ENCODE measurements around the gene CRABP2.

Gene CRABP2

DNA sequence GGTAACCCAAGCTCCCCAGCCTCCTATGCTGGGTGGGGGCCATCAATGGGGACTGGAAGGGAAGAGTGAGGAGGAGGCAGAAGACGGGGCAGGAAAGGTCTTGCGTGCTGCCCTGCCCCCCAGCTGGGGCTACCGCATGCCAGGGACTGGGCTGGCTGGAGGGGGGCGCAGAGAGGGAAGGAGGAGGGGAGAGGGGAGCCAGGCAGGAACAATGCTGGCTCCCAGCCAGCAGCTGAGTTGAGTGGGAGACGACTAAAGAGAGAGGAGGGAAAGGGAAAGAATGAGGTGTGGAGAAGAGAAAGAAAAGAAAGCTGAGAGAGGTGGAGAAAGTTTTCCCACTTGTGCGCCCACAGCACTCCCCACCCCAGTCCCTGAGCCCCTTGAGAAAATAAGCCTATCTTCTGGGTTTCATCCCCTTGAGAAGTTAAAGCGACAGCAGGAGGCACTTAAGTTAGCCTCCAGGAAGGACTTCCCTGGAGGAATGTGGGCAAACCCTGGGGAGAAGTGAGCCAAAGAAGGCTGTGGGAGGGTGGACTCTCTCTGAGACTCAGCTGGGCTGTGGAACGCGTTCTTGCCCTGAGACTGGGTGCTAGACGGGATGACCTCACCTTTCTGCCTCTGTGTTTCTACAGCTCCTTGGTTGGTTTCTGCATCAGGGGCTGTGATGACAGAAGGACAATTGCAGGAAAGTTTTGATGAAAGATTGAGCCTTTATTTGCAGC lies 15.3 kb downstream of the CRABP2 start:
- DNase-seq (ENCODE audit: low spot score) = no peak

- peak; percentile 45 for DNase-seq (ENCODE audit: low spot score)
These were observed 16.1 kb downstream of the CRABP2 start for GRCh38 chr1:156689035-156689952.

DNA sequence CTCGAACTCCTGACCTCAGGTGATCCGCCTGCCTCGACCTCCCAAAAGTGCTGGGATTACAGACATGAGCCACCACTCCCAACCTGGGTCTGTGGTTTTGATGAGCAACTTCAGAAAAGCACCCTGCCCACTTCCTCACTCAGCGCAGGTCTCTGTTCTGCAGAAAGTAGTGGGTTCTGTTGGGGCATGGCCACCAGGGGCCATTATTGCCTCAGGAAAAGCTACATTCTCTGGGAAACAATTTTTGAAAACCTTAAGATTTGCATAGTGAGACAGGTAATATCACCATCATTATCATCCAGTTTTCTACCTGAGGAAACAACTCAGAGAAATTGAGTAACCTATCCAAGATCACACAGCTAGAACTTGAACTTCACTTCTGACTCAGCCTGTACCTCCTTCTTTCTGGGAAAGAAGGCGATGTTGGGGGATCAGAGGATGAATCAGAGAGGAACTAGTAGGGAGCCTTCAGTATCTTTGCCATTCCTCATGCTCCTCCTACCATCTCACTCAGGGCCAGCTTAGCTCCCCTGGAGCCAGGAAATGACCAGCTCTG lies 21.1 kb downstream of the CRABP2 start:
- DNase-seq (ENCODE audit: low spot score) = no peak

GRCh38 chr1:156682166-156682890 lies 23.1 kb downstream of the CRABP2 start:
- no peak for DNase-seq (ENCODE audit: low spot score)

- no peak for DNase-seq (ENCODE audit: low spot score)
These were observed 24.0 kb downstream of the CRABP2 start for GRCh38 chr1:156681196-156681960.

DNA sequence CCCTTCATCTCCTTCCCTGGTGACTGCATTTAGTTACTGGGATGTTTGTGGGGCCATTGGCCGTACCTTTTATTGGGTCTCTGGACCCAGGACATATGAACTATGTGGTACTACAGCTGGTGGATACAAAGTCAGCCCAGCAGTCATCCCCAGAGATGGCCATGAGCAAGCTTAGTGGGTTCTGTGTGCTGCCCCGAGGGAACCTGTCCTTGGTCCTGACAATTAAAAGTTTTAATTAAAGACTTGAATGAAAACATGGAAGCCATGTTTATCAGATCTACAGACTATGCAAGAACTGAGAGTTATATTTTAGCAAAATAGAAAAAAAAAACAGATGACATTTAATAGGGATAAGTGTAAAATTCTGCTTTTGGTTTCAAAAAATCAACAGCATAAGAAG lies 25.3 kb downstream of the CRABP2 start:
- no peak for DNase-seq (ENCODE audit: low spot score)

GRCh38 chr1:156677616-156678596 lies 27.5 kb downstream of the CRABP2 start:
- DNase-seq (ENCODE audit: low spot score) = peak; percentile 88

GRCh38 chr1:156676820-156677615 lies 28.4 kb downstream of the CRABP2 start, which contains the start of gene NES:
Gene NES (minus strand): TSS chr1:156677407. CDS start chr1:156677264, 143 bp downstream.
- no peak for DNase-seq (ENCODE audit: low spot score)

DNA sequence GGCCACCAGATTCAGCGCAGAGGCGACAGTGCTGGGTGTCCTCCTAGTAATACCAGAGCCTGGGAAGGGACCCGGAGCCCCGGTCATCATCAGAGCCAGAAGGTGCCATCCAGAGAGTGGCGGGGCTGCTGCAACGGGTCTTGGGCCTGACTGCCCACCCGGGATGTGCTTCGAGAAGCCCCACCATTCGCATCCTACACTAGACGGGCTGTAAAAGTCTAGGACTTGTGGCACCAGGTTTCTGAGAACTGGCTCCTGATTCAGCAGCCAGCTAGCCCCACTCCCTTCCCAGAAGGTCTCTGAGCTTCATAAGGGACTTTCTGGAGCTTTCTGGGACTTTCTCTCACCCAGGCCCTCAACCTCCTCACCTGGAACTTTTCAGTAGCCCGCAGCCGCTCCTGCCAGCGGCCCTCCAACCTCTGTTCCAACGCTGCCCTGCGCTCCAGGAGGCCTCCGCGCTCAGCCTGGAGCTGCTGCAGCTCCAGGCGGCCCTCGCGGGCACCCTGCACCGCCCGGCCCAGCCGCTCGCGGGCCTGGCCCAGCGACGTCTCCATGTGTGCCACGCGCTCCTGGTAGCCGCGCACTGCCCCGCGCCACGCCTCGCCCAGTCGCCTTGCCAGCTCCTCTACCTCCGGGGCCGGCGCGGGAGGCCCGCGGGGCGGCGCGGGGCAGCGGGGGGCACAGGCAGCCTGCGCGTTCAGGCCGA lies 29.1 kb downstream of the CRABP2 start:
- no peak for DNase-seq (ENCODE audit: low spot score)

- DNase-seq (ENCODE audit: low spot score) = no peak
These were observed 29.9 kb downstream of the CRABP2 start for GRCh38 chr1:156675210-156676113.

DNA sequence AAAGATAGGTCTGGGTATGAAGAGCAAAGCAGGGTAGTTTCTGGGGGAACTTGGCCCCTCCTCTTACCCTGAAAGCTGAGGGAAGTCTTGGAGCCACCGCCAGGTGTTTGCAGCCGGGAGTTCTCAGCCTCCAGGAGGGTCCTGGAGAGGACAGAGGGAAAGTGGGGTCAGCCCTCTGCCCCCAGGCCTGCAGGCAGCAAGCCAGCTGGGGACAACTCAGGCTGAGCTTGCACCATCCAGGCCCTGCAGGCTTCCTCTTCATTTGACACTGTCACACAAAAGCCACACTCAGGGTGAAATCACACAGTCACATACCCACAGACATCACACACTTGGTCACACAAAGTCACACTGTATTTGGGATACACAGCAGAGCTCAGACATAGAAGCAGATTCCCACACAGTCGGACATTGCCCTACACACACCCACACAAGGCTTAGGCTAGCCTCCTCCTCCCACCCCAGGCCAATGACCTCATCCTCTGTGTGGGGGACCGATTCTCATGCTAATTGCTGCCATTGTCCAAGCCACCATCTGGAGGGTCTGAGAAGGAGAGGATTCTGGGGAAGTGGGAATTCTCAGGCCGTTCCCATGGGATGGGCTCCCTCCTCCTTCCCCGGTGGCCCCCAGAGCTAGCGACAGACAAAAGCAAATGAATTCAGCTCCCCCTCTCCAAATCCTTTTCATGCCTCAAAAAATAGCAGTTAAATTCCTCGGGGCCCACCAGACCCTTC lies 31.8 kb downstream of the CRABP2 start:
- DNase-seq (ENCODE audit: low spot score) = no peak

- DNase-seq (ENCODE audit: low spot score) = no peak
These were observed 33.6 kb downstream of the CRABP2 start for GRCh38 chr1:156671804-156672203.

DNA sequence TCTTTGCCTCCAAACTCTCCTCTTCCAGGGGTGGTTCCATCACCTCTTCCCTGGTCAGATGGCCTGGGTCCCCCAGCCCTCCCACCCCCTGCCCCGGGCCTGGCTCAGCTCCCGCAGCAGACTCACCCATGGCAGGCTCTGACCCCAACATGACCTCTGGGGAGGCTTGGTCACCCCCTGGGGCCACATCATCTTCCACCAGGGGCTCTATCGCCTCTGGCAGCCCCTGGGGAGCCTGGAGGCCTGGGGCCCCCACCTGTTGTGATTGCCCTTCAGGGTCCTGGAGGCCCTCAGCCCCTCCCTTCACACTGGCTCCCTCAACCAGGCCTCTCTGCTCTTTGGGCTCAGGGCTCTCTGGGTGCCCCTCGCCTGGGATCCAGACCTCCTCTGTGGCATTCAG lies 34.6 kb downstream of the CRABP2 start:
- no peak for DNase-seq (ENCODE audit: low spot score)

- no peak for DNase-seq (ENCODE audit: low spot score)
These were observed 35.0 kb downstream of the CRABP2 start for GRCh38 chr1:156670359-156670758.

DNA sequence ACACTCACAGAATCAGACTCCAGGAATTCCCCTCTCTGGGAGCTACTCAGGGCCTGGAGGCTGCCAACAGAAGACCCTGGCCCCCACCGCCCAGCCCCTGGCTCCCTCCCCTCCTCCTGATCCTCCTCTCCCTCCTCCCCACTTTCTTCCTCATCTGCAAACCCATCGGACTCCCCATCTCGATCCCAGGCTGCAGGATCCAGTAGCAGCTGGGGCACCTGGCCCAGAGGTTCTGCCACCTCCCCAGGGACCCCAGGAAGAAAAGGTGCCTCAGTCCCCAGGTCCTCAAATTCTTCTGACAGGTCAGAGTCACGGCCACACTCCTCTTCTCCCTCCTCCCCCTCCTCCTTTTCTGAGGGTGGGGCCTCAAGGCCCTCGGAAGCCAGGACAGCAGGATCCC lies 35.6 kb downstream of the CRABP2 start:
- no peak for DNase-seq (ENCODE audit: low spot score)

DNA sequence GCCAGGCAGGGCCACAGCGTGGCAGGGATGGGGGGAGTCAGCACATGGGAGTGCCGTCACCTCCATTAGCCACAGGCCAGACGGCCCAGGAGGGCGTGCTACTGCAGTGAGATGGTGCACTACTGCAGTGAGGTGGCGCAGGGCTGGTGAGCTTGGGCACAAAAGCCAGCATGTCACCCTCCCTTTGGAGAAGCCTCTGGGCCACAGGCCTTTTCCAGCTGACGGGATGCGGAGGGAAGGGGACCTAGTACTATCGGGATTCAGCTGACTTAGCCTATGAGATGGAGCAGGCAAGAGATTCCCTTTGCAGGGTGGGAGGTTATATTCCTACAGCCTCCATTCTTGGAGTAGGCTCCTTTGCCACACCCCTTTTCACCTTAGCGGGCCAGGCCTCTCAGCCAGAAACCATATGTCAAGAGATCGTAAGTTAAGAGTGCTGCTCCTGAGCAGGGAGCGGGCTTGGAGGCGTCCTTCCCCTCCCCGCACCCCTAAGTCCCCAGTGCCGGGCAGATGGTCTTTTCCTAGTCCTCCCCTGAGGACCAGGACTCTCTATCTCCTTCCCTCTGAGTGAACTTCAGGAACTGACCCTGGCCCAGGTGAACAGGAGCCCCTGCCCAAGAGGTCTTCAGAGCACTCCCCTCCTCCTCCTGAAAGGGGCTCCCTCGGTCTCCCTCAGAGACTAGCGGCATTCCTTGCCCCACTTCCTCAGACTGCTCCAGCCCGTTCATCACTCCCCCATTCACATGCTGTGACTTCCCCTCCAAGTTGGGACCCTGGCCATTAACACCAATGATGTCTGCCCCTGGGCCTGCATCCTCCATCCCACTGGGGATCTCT lies 36.4 kb downstream of the CRABP2 start:
- DNase-seq (ENCODE audit: low spot score) = no peak
